Measurements from ENCODE around the gene FAR2. TPM values are rescaled to one million over a fixed set of nuclear protein-coding genes. Genes with fewer than 3 reads are reported as not detected.
A peak's percentile ranks its signal among the peaks of the same experiment; 100 is the strongest.

FAR2 gene
- total RNA-seq, 1 donor, result 5.6 TPM

GRCh38 chr12:29146196-29146595 lies 2.9 kb upstream of the FAR2 start:
- TF ChIP-seq CTCF (IDR thresholded peaks at IDR 0.05; ENCODE audit: insufficient read depth, low read depth, low read length), result no peak
- no peak for DNase-seq (ENCODE audit: low read depth)
- no peak overlapping the region for H3K4me3 ChIP-seq (ENCODE audit: low read depth, low read length)

DNA sequence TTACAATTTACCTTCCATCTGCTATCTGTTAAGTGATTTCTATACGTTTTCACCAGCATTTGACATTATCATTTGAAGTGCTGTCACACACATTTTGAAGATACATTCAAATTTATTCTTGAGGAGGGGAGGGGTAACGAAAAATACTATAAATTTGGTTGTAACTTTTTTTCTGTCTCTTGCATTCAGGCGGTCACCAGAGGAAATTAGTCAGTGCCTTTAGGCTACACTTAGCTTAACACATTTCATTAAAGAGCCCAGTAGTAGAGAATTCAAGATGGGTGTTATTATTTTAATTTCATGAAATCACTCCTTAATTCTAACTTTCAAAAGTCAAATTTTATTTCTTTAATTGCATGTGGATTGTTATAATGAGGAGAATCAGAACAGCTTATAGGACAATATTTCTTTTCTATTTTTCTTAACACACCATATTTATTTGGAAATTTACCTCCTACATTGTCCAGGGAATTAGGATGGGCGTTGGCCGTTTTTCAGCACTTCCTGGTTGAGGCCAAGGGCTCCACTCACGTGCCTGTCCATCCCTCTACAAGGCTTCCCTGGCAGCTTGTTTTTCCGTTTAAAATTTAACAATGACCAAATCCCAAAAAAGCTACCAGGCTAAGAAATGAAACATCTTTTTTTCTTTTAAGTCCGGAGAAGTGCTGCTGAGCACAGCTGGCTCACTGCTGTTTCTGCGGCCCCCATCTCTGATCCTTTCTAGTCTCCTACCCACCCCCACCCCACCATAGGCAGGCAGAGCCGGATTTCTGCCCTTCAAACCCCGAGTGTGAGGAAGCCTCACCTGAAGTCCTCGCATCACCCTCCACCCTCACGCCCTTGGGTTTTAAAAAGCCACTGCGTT lies 1.1 kb upstream of the FAR2 start:
- peak overlapping the region; percentile 65 for H3K4me3 ChIP-seq (ENCODE audit: low read depth, low read length)
- TF ChIP-seq CTCF (IDR thresholded peaks at IDR 0.05; ENCODE audit: insufficient read depth, low read depth, low read length), result no peak
- DNase-seq (ENCODE audit: low read depth), result peak; percentile 13

DNA sequence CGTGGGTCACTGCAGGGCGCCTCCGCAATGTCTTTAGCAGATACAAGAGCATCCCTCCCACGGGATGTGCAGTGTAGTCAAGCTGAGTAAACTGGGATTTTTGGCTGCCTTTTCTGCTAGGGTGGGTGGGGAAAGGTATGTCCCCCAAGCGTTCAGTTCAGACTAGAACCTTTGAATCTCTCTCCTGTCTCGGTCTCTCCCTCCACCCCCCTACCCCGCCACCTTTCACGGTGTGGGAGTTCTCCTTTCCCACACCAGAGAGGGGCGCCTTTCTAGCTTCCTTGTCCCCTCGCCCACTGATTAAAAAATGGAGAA lies 525 bp upstream of the FAR2 start:
- peak overlapping the region; percentile 65 for H3K4me3 ChIP-seq (ENCODE audit: low read depth, low read length)
- DNase-seq (ENCODE audit: low read depth), result no peak
- no peak for TF ChIP-seq CTCF (IDR thresholded peaks at IDR 0.05; ENCODE audit: insufficient read depth, low read depth, low read length)

DNA sequence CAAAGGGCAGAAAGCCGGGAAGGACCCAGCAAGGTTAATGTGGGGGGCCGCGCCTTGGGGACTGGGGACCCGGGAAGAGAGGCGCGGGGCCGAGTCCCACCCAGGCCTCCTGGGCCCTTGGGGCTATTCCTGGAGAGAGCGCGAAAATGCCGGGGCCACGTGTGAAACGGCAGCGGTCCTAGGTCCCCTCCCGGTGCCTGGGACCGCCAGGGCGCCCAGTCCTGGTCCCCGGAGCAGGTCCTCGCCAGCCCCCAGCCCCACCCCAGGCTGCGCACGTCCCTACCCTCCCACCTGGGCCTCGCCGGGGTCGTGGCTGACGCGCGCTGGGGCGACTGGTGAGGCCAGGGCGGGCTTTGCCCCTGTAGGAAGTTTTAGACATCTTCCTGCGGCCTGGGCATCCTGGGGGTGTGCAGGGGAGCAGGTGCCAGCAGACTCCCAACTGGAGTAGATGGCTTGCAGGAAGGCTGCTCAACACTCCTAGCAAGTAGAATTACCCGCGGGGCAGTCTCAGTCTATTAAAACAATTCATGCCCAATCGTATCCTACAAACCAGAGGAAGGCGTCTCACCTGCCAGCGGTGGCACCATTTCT lies 708 bp downstream of the FAR2 start:
- DNase-seq (ENCODE audit: low read depth), result no peak
- H3K4me3 ChIP-seq (ENCODE audit: low read depth, low read length), result peak overlapping the region; percentile 65
- no peak for TF ChIP-seq CTCF (IDR thresholded peaks at IDR 0.05; ENCODE audit: insufficient read depth, low read depth, low read length)

DNA sequence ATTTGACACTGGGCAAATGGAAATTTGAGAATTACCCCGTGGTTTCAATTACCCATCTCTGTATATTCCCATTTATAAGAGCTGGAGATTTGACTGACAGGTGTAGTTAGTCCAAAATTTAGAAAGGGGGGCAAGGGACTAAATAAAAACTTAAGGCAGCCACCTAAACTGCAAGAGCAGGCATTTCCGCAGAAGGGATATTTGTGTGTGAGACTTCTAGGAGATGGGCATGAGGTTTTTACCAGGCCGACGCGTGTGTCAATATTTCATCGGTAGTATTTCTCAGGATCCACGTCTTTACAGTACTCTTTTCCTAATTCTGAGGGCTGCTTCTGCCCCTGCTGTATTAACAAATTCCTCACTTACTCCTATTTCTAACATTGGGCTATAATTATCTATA lies 1.4 kb downstream of the FAR2 start:
- TF ChIP-seq CTCF (IDR thresholded peaks at IDR 0.05; ENCODE audit: insufficient read depth, low read depth, low read length), result no peak

GRCh38 chr12:29152223-29152868 lies 3.3 kb downstream of the FAR2 start:
- no peak for DNase-seq (ENCODE audit: low read depth)
- H3K4me3 ChIP-seq (ENCODE audit: low read depth, low read length), result no peak overlapping the region
- TF ChIP-seq CTCF (IDR thresholded peaks at IDR 0.05; ENCODE audit: insufficient read depth, low read depth, low read length), result no peak

More for the DNA sequence above, 1.4 kb downstream of the FAR2 start:
- DNase-seq (ENCODE audit: low read depth), result no peak
- no peak overlapping the region for H3K4me3 ChIP-seq (ENCODE audit: low read depth, low read length)

Measured in fibroblast of villous mesenchyme (primary cell).